GM12878 (cell line): ENCODE results near the gene IFNAR1. TPM values are rescaled to one million over a fixed set of nuclear protein-coding genes. Genes with fewer than 3 reads are reported as not detected.

Source experiments
- ATAC-seq: fragments of 200-7000 bp; cut with Tn5 transposase; 3 replicates; pipeline ENCODE4 v1.9.1; 2020; ENCODE audit warnings: mild to moderate bottlenecking, moderate library complexity
- BruUV-seq: library from RNA; stranded (reverse); fragments of 400-500 nt; replicated peaks from 2 replicates; lab custom pipeline; 2021; lab: Mats Ljungman, UMichigan
- CTCF ChIA-PET: fragments of 300-600 bp; sonication (Branson Sonifier 250); formaldehyde crosslinking; extraction: SDS; loops from one replicate; lab custom pipeline; 2021; ENCODE audit warnings: inconsistent platforms; lab: Yijun Ruan, JAX
- POLR2A ChIA-PET: fragments of 350-600 bp; formaldehyde crosslinking; extraction: SDS; loops from one replicate; lab custom pipeline; 2021; ENCODE audit warnings: inconsistent platforms; lab: Charles Lee
- RAD21 ChIA-PET: fragments of 300-600 bp; sonication (Branson Sonifier 250); formaldehyde crosslinking; loops from one replicate; lab custom pipeline; 2023; ENCODE audit warnings: antibody characterized with exemption; ENCODE audit not compliant: unreplicated experiment; lab: Charles Lee
- SMC1A ChIA-PET: fragments of 300-600 bp; sonication (Branson Sonifier 250); formaldehyde crosslinking; loops from one replicate; lab custom pipeline; 2023; ENCODE audit not compliant: unreplicated experiment, uncharacterized antibody; lab: Charles Lee
- DNase-seq: peaks from one replicate; pipeline ENCODE4 v3.0.0-alpha.2; 2011; ENCODE audit warnings: low read depth, low spot score
- FAIRE-seq: peaks from 3 replicates; lab custom pipeline; 2011; peaks lifted over from hg19 to GRCh38; lab: Jason Lieb, UNC
- H2AFZ ChIP-seq: 2 replicates; pipeline ENCODE4 v1.6.0; 2011; ENCODE audit warnings: low read depth, low read length, control low read depth; ENCODE audit not compliant: control insufficient read depth
- H3K27ac ChIP-seq: 2 replicates; pipeline ENCODE4 v1.5.1; 2011; ENCODE audit warnings: control low read depth; ENCODE audit not compliant: control insufficient read depth, insufficient read depth
- H3K27me3 ChIP-seq, 2 experiments: replicated peaks in 1 of 2; 2 replicates each; pipeline versions ENCODE4 v1.6.0 to v1.6.1; 2011; ENCODE audit warnings: low read length in 1 of 2; ENCODE audit not compliant: control insufficient read depth in 2 of 2, insufficient read depth in 2 of 2
- H3K36me3 ChIP-seq, 2 experiments: 2 replicates each; pipeline ENCODE4 v1.5.1; 2011; ENCODE audit warnings: low read length in 1 of 2; ENCODE audit not compliant: control insufficient read depth in 2 of 2, insufficient read depth in 2 of 2
- H3K4me1 ChIP-seq: 2 replicates; pipeline ENCODE4 v1.6.1; 2011; ENCODE audit warnings: mild to moderate bottlenecking, low read length, moderate library complexity, mixed read lengths; ENCODE audit not compliant: control insufficient read depth, insufficient read depth
- H3K4me2 ChIP-seq: 2 replicates; pipeline ENCODE4 v1.6.0; 2011; ENCODE audit warnings: control low read depth; ENCODE audit not compliant: control insufficient read depth, insufficient read depth
- H3K4me3 ChIP-seq: fragments of 200-600 bp; sonication (generic); 2 replicates; pipeline ENCODE4 v1.5.1; 2016
- H3K79me2 ChIP-seq: 2 replicates; pipeline ENCODE4 v1.6.0; 2011; ENCODE audit warnings: low read length; ENCODE audit not compliant: control insufficient read depth, insufficient read depth
- H3K9ac ChIP-seq: 2 replicates; pipeline ENCODE4 v1.8.0; 2011; ENCODE audit warnings: low read length, control low read depth, mixed read lengths; ENCODE audit not compliant: control insufficient read depth, insufficient read depth
- H3K9me3 ChIP-seq: replicated peaks from 3 replicates; pipeline ENCODE4 v1.5.1; 2011; ENCODE audit warnings: mild to moderate bottlenecking, low read length; ENCODE audit not compliant: control insufficient read depth, insufficient read depth
- H4K20me1 ChIP-seq: 2 replicates; pipeline ENCODE4 v1.6.0; 2011; ENCODE audit not compliant: control insufficient read depth, insufficient read depth
- ATF7 ChIP-seq: fragments of 450-650 bp; IDR thresholded peaks from 2 replicates; pipeline ENCODE4 v1.6.1; 2016; ENCODE audit warnings: low read depth, mild to moderate bottlenecking
- BACH1 ChIP-seq: fragments of 450-650 bp; IDR thresholded peaks from 2 replicates; pipeline ENCODE4 v1.6.1; 2017; ENCODE audit warnings: mild to moderate bottlenecking, borderline replicate concordance
- BCL11A ChIP-seq: IDR thresholded peaks from 2 replicates; pipeline ENCODE4 v1.6.1; 2011; ENCODE audit warnings: low read depth, low read length
- CBFB ChIP-seq: IDR thresholded peaks from 2 replicates; pipeline ENCODE4 v1.6.1; 2016; ENCODE audit warnings: antibody characterized with exemption, low read depth
- CREM ChIP-seq: IDR thresholded peaks from 2 replicates; pipeline ENCODE4 v1.6.1; 2014; ENCODE audit warnings: antibody characterized with exemption, low read depth
- ETV6 ChIP-seq, 2 experiments: fragments of 450-650 bp in 1 of 2; IDR thresholded peaks in 1 of 2; conservative IDR thresholded peaks in 1 of 2; 2 replicates each; pipeline ENCODE4 v1.6.1; 2014; ENCODE audit warnings: antibody characterized with exemption in 1 of 2, borderline replicate concordance in 1 of 2, low read depth in 1 of 2, mild to moderate bottlenecking in 1 of 2, moderate library complexity in 1 of 2
- IKZF2 ChIP-seq, 2 experiments: fragments of 450-650 bp; IDR thresholded peaks; 2 replicates each; pipeline ENCODE4 v1.6.1; 2017; ENCODE audit warnings: mild to moderate bottlenecking in 2 of 2, moderate library complexity in 2 of 2
- MTA2 ChIP-seq: fragments of 450-650 bp; IDR thresholded peaks from 2 replicates; pipeline ENCODE4 v1.6.1; 2016; ENCODE audit warnings: low read depth, mild to moderate bottlenecking, moderate library complexity
- NFIC ChIP-seq: IDR thresholded peaks from 2 replicates; pipeline ENCODE4 v1.6.1; 2012; ENCODE audit warnings: low read depth, mild to moderate bottlenecking, inconsistent platforms, low read length, moderate library complexity
- PAX5 ChIP-seq: IDR thresholded peaks from 2 replicates; pipeline ENCODE4 v1.6.1; 2011; ENCODE audit warnings: low read depth, low read length, borderline replicate concordance
- POLR2A ChIP-seq: IDR thresholded peaks from 2 replicates; pipeline ENCODE4 v1.6.1; 2011; ENCODE audit warnings: low read depth, mild to moderate bottlenecking, low read length
- SMARCA5 ChIP-seq: fragments of 450-650 bp; IDR thresholded peaks from 2 replicates; pipeline ENCODE4 v1.6.1; 2017; ENCODE audit warnings: mild to moderate bottlenecking
- SP1 ChIP-seq: IDR thresholded peaks from one replicate; pipeline ENCODE4 v1.6.1; 2011; ENCODE audit warnings: low read depth, low read length
- SUPT20H ChIP-seq: IDR thresholded peaks from 2 replicates; pipeline ENCODE4 v1.6.1; 2011; ENCODE audit warnings: low read depth, mild to moderate bottlenecking, low read length, moderate library complexity, borderline replicate concordance; ENCODE audit not compliant: control insufficient read depth
- TARDBP ChIP-seq: IDR thresholded peaks from 2 replicates; pipeline ENCODE4 v1.6.1; 2016; ENCODE audit warnings: borderline replicate concordance
- ZNF274 ChIP-seq: IDR thresholded peaks from one replicate; pipeline ENCODE4 v1.8.0; 2011; ENCODE audit not compliant: insufficient read length, insufficient read depth
- WGBS: methylation state at CpG from one replicate; pipeline ENCODE4 v1.1.6; 2016; ENCODE audit warnings: low lambda C conversion rate; ENCODE audit not compliant: insufficient replicate concordance, insufficient coverage; ENCODE audit errors: missing lambda C conversion rate; 5-methylcytosine and 5-hydroxymethylcytosine counted together
- in situ Hi-C: fragments of 300-500 bp; cut with MboI; formaldehyde crosslinking; loops from 9 replicates; pipeline ENCODE4 v1.14.3; 2018; ENCODE audit warnings: mixed read lengths
- intact Hi-C: fragments of 100-400 bp; cut with micrococcal nuclease; formaldehyde crosslinking; loops from one replicate; pipeline ENCODE4 v1.14.2; 2022; ENCODE audit not compliant: unreplicated experiment
- polyA plus RNA-seq, 11 experiments: library from polyadenylated mRNA; depleted of rRNA in 4 of 11; unstranded in 6 of 11; stranded (reverse) in 5 of 11; fragments of >200 nt; fragmentation: Nextera tagmentation in 4 of 11; fragmentation: Illumina TruSeq in 1 of 11; extraction: Ambion mirVana in 4 of 11; extraction: Trizol in 1 of 11; gene quantifications; 1 replicate in 1 of 11; 2 replicates in 10 of 11; pipeline versions ENCODE4 v1.2.1 to v1.2.3, GENCODE V29; 2011 to 2016; ENCODE audit warnings: inconsistent platforms in 2 of 11, missing spikeins in 2 of 11, low read depth in 1 of 11
- total RNA-seq, 4 experiments: library from RNA; depleted of rRNA in 3 of 4; stranded (reverse); fragments of >200 nt in 3 of 4; fragmentation: Illumina TruSeq in 1 of 4; extraction: Trizol in 1 of 4; gene quantifications; 2 replicates each; pipeline versions ENCODE4 v1.2.1 to v1.2.3, GENCODE V29; 2013 to 2021

Gene IFNAR1
- total and polyA plus RNA-seq, 10 of the 15 experiments (the other 5 are each of a cell fraction or from before 2014, with no cell fraction given) = 12.0 to 62.4 (median 24.6) TPM

- in situ Hi-C loops = no loop called here
- TF ChIP-seq CREM (no peak), ZNF274 (no peak), PAX5 (no peak), TARDBP (no peak), ATF7 (no peak), BCL11A (no peak), SP1 (no peak), ETV6 (conservative IDR thresholded peaks at IDR 0.05 in 1 of 2, IDR thresholded peaks at IDR 0.05 in 1 of 2; ENCODE audit: borderline replicate concordance in 1 of 2, low read depth in 1 of 2) (no peak), POLR2A (no peak), SUPT20H (no peak), CBFB (no peak), SMARCA5 (no peak), IKZF2 (IDR thresholded peaks at IDR 0.05) (no peak), BACH1 (no peak), MTA2 (no peak), NFIC (no peak)
- Histone ChIP-seq H2AFZ (no peak overlapping the region), H3K27me3 (no peaks in the 10 kb centered on the region), H3K27ac (no peak overlapping the region), H3K9me3 (no peaks in the 10 kb centered on the region; the same call in 1 of the 3 replicates), H3K36me3 (peaks cover 5 to 15% of the 10 kb centered on the region in 2 experiments; a peak in 3 of 4 replicates), H3K79me2 (no peaks in the 10 kb centered on the region), H3K4me1 (peaks cover 24% of the 10 kb centered on the region), H3K4me3 (no peak overlapping the region), H4K20me1 (no peaks in the 10 kb centered on the region), H3K4me2 (no peak overlapping the region), H3K9ac (no peak overlapping the region)
- 82% methylated on average over 4 of the region's 4 CpGs for WGBS
- no TSS peak for BruUV-seq
- DNase-seq (no peak), ATAC-seq (no peak), FAIRE-seq (no peak)
- POLR2A ChIA-PET = interaction anchor here (0.5 kb wide), 1 partner anchor 84 kb away, joined by 4 read pairs; no protein-coding TSS in a partner anchor
- RAD21 ChIA-PET = interaction anchor here (0.8 to 4.4 kb wide), 9 partner anchors 11 to 246 kb away, joined by 3 to 128 read pairs (median 8); partner anchors contain the start of gene IFNAR1
- CTCF ChIA-PET = interaction anchor here (0.7 to 7.6 kb wide), 13 partner anchors 9 to 162 kb away, joined by 3 to 182 read pairs (median 27); no protein-coding TSS in a partner anchor
- intact Hi-C loops = no loop called here
- SMC1A ChIA-PET = interaction anchor here (0.8 to 6.2 kb wide), 7 partner anchors 12 to 159 kb away, joined by 3 to 133 read pairs (median 19); no protein-coding TSS in a partner anchor
These were observed 34.7 kb downstream of the IFNAR1 start for GRCh38 chr21:33359446-33359845.
